A673 (cell line): ENCODE measurements around the gene WDR49. TPM values are rescaled to one million over a fixed set of nuclear protein-coding genes. Genes with fewer than 3 reads are reported as not detected.

Experiments used
- BruUV-seq: library from RNA; stranded (reverse); fragments of 400-500 nt; replicated peaks from 2 replicates; lab custom pipeline; 2021; lab: Mats Ljungman, UMichigan
- CTCF ChIA-PET: fragments of 300-600 bp; sonication (Branson Sonifier 250); formaldehyde crosslinking; loops from one replicate; lab custom pipeline; 2022; ENCODE audit warnings: antibody characterized with exemption; lab: Charles Lee
- POLR2A ChIA-PET: fragments of 300-600 bp; sonication (Branson Sonifier 250); formaldehyde crosslinking; loops from one replicate; lab custom pipeline; 2022; ENCODE audit warnings: antibody characterized with exemption; ENCODE audit not compliant: low non-redundant PET; lab: Charles Lee
- DNase-seq: peaks from one replicate; pipeline ENCODE4 v3.0.0-alpha.2; 2015; ENCODE audit warnings: low spot score
- H3K27ac ChIP-seq: fragments of 200-600 bp; sonication (generic); 2 replicates; pipeline ENCODE4 v1.5.1; 2016; ENCODE audit warnings: mixed run types, low read depth, mild to moderate bottlenecking, mixed read lengths, antibody characterized with exemption, low read length; ENCODE audit not compliant: poor library complexity, severe bottlenecking
- H3K27me3 ChIP-seq: fragments of 200-600 bp; sonication (generic); replicated peaks from 2 replicates; pipeline ENCODE4 v1.6.1; 2017; ENCODE audit warnings: mixed run types, low read depth, mild to moderate bottlenecking, mixed read lengths, antibody characterized with exemption, low read length; ENCODE audit not compliant: insufficient read depth, poor library complexity
- H3K36me3 ChIP-seq: fragments of 200-600 bp; sonication (generic); 2 replicates; pipeline ENCODE4 v1.6.1; 2016; ENCODE audit warnings: mixed run types, mild to moderate bottlenecking, mixed read lengths, antibody characterized with exemption, low read length; ENCODE audit not compliant: insufficient read depth, poor library complexity, severe bottlenecking
- H3K4me1 ChIP-seq: fragments of 200-600 bp; sonication (generic); 2 replicates; pipeline ENCODE4 v1.6.1; 2017; ENCODE audit warnings: mixed run types, mild to moderate bottlenecking, mixed read lengths, antibody characterized with exemption, low read length; ENCODE audit not compliant: insufficient read depth, poor library complexity, severe bottlenecking
- H3K4me3 ChIP-seq: fragments of 200-600 bp; sonication (generic); 2 replicates; pipeline ENCODE4 v1.5.1; 2016; ENCODE audit warnings: low read depth, mixed run types, mild to moderate bottlenecking, mixed read lengths, low read length; ENCODE audit not compliant: poor library complexity, severe bottlenecking
- H3K9me3 ChIP-seq: fragments of 200-600 bp; sonication (generic); 2 replicates; pipeline ENCODE4 v1.6.1; 2016; ENCODE audit warnings: mixed run types, low read depth, mild to moderate bottlenecking, mixed read lengths, antibody characterized with exemption, low read length; ENCODE audit not compliant: poor library complexity, severe bottlenecking
- CTCF ChIP-seq: fragments of 300-800, 200-600 bp; sonication (generic); conservative IDR thresholded peaks from 2 replicates; pipeline ENCODE4 v1.5.1; 2017; ENCODE audit warnings: low read depth, mild to moderate bottlenecking, antibody characterized with exemption, low read length, moderate library complexity, mixed read lengths
- EZH2 ChIP-seq: fragments of 200-600 bp; sonication (generic); IDR thresholded peaks from 2 replicates; pipeline ENCODE4 v1.6.1; 2017; ENCODE audit warnings: borderline replicate concordance, low read depth, mild to moderate bottlenecking, mixed read lengths, antibody characterized with exemption, low read length; ENCODE audit not compliant: poor library complexity, severe bottlenecking
- intact Hi-C: fragments of 100-400 bp; cut with micrococcal nuclease; formaldehyde crosslinking; loops from one replicate; pipeline ENCODE4 v1.10.0; 2022; ENCODE audit not compliant: unreplicated experiment
- total RNA-seq: library from RNA; stranded (reverse); gene quantifications from 2 replicates; pipeline ENCODE4 v1.2.3, GENCODE V29; 2021

The WDR49 gene
- total RNA-seq, 1 experiment from 2014 or later = not detected

- H3K27ac ChIP-seq = no peak overlapping the region
- CTCF ChIA-PET = no interaction called here
- no peak overlapping the region for H3K4me3 ChIP-seq
- H3K36me3 ChIP-seq = no peaks in the 10 kb centered on the region
- no TSS peak for BruUV-seq
- no peaks in the 10 kb centered on the region for H3K4me1 ChIP-seq
- intact Hi-C loops = no loop called here
- no peaks in the 10 kb centered on the region for H3K9me3 ChIP-seq
- TF ChIP-seq EZH2 (no peak), CTCF (no peak)
- POLR2A ChIA-PET = no interaction called here
- DNase-seq = no peak
- no peaks in the 10 kb centered on the region for H3K27me3 ChIP-seq
These were observed 202.5 kb downstream of the WDR49 start for GRCh38 chr3:167451282-167451681.

GRCh38 chr3:167450675-167451074 lies 203.1 kb downstream of the WDR49 start:
- ChIA-PET CTCF (no interaction called here), POLR2A (no interaction called here)
- DNase-seq = peak; percentile 30
- no peaks in the 10 kb centered on the region for H3K36me3 ChIP-seq
- H3K27ac ChIP-seq = no peak overlapping the region
- BruUV-seq = no TSS peak
- H3K9me3 ChIP-seq = no peaks in the 10 kb centered on the region
- H3K4me1 ChIP-seq = no peaks in the 10 kb centered on the region
- no peaks in the 10 kb centered on the region for H3K27me3 ChIP-seq
- no peak overlapping the region for H3K4me3 ChIP-seq
- TF ChIP-seq CTCF (no peak), EZH2 (no peak)
- intact Hi-C loops = no loop called here

- ChIA-PET CTCF (no interaction called here), POLR2A (no interaction called here)
- TF ChIP-seq EZH2 = no peak
- TF ChIP-seq CTCF = no peak
- Histone ChIP-seq H3K27me3 (no peaks in the 10 kb centered on the region), H3K4me3 (no peak overlapping the region), H3K36me3 (no peaks in the 10 kb centered on the region), H3K27ac (no peak overlapping the region), H3K4me1 (no peaks in the 10 kb centered on the region), H3K9me3 (no peaks in the 10 kb centered on the region)
- BruUV-seq = no TSS peak
- DNase-seq = no peak
- intact Hi-C loops = no loop called here
These were observed 203.5 kb downstream of the WDR49 start for GRCh38 chr3:167450195-167450594.
